HG02642 (cell line): ENCODE results near the gene JMJD4.
"Not testable (repeated sequence)": the region's sequence is repeated elsewhere in the genome, so short reads cannot be mapped to it uniquely, and the experiment has no call there.

Experiments
- ATAC-seq: cut with Tn5 transposase; IDR thresholded peaks from one replicate; pipeline ENCODE4 v1.9.1; 2021; ENCODE audit warnings: mild to moderate bottlenecking; ENCODE audit not compliant: unreplicated experiment, poor library complexity

The JMJD4 gene

GRCh38 chr1:227733751-227734545, 1.2 kb downstream of the JMJD4 start:
- no peak for ATAC-seq

- no peak for ATAC-seq
Measured at GRCh38 chr1:227733309-227733705, 1.8 kb downstream of the JMJD4 start.

- no peak for ATAC-seq
Measured at GRCh38 chr1:227732586-227733308, 2.4 kb downstream of the JMJD4 start.

DNA sequence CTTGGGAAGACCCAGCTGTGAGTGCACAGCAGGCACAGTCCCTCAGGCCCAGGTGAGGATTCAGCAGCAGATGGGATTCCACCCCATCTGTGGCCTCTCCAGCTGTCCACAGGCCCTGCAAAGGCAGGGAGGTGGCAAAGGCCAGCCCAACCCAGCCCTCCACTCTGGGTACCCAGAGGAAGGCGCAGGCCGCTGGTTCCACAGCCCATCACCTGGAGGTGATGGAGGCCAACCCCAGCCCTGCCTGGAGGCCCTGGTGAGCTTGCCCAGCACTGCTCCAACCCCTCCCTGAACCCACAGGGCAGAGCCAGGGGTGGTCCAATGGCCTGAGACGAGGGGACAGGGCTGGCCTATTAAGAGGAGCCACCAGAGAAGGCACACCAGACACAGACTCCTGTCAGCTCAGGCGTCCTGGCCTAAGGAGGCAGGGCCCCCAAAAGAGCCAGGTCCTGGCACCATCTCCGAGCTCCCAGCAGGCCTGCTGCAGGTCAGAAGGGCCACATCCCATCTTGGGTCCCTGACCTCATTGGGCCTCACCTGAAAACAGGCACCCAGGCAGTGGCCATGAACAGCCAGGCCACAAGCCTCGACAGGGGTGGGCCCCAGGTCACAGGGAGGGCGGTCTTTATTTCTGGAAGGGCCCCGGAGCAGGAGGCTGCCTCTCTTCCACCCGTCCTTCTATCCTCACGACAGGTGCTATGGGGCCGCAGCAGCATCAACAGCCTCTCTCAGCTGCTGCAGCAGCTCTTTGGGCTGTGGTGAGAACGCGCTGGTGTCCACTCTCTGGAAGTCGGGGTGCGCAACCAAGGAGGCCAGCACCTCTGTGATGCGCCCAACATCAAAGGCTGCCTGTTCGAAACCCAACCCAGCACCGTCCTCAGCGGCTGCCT, 3.2 kb downstream of the JMJD4 start:
- ATAC-seq: no peak

GRCh38 chr1:227731241-227731677, 3.8 kb downstream of the JMJD4 start:
- ATAC-seq: no peak

GRCh38 chr1:227730630-227731151, 4.4 kb downstream of the JMJD4 start:
- no peak for ATAC-seq

- ATAC-seq: no peak
Measured at GRCh38 chr1:227729881-227730629, 5.0 kb downstream of the JMJD4 start.

DNA sequence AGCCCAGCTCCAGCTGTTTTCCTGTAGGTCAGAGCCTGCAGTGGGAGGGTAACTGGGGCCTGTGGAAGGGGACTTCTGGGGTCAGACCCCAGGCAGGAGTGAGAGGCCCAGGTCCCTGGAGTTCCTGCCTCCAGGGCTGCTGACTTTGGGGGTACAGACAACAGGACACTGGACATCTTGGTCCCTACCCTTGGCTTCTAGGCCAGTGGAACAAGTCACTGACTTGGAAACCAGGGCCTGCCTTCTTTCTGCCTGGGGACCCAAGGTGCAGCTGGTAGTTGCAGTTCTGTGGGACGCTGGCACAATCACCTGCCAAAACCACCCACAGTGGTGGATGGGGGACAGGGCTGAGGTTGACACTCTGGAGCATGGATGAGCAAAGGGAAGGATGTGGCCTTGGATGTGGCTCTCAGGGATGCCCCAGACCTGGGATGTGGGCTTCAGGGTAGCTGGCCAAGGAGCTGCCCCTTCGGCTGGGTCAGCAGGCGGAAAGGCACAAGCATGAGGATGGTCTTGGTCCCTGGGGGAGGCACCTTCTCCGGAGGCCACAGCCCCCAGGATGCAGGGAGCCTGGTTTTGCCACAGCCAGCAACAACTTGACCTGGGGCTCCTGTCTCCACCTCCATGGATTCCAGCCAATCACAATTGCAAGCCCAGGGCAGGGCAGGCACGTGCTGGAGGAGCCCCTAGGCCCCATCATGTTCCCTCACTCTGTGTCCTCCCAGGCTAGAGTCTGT, 5.8 kb downstream of the JMJD4 start:
- ATAC-seq: peak; percentile 1

DNA sequence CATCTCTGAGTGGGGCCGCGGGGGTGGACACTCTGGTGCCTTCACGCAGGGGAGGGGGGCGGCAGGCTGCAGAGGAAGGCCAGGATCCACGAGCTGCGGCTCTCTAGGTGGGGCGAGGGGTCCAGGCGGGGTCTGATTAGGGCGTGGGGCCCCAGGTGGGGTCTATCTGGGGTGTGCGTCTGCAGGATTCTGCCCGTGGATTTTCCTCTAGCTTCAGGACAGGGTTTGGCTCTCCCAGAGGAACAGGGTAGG, 6.3 kb downstream of the JMJD4 start:
- peak; percentile 2 for ATAC-seq

DNA sequence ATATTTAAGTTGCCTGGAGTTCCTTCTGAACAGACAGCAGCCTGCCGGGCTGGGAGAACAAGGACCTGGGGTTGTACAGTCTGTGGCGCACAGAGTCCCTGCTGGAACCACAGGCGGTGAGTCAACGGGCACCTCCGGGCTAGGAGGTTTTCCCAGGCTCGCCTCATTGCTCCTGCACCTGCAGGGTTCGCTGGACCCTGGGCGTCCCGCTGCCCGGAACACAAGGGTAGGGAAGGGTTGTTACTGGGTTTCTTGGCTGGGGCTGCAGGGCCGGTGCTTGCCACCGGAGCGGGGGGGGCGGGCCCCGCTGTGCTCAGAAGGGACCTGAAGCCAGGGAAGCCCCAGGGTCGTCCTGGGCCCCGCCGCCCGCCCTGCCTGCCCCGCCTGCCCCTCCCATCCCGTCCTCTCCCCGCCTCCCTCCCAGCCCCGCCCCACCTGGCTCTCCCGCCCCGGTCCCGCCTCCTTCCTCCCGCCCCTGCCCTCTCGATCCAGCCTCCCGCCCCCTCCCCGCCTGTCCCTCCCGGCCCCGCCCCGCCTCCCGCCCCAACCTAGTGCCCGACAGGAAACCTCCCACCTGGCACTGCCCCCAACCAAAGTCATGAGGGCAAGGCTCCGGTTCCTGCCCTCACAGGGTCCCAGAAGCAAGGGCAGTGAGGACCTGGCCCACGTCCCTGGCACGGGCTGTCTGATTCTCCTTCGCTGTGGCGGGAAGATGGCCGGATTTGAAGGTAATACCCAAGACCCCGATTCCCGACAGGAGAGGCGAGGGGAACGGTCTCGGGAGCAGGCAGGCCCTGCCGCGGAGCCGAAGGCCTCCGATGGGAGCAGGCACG, 6.8 kb downstream of the JMJD4 start:
- ATAC-seq: peak; percentile 35

DNA sequence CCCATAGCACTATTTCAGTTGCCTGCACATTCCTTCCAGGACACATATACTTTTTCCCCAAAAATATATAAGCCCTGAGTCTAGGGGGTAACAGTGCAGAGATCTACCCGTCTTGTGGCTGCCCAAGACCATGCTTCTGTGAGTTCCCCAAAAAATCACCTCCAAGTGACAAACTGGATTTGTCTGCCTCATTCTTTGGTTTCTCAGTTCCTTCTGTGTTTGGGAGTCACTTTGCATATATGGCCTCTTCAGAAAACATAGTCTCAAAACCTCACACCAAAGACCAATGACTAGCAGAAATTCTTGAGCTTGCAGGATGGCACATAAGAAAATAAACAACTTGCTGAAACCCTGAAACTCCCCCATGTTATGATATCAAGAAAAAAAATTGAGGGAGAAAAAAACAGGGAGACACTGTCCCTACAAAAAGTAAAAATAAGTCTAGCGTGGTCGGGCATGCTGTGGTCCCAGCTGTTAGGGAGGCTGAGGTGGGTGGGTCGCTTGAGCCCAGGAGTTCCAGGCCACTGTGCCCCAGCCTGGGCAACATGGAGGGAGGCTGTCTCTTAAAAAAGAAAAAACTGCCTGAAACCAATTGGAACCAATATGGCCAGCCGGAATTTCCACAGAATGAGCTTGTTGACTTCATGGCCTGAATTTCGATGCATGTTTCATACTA, 8.0 kb downstream of the JMJD4 start:
- no peak for ATAC-seq

GRCh38 chr1:227726318-227726717, 8.8 kb downstream of the JMJD4 start:
- ATAC-seq: no peak

DNA sequence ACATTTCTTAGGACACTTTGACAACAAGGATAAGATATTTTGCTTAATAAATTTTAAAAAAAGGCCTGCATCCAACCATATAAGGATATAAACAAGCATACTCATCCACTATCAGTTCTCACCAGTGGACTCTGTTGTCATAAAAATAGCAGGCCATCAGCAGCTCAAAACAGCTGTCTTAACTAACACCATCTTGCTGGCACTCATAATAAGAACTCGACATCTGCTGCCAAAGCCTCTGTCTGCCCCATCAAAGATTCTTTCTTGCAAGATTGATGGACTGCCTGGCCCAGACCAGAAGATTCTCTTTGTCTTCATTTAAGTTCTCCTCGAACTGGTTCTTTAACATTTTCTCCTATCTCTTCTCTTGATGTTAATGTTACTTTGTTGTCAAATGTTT, 10.1 kb downstream of the JMJD4 start:
- ATAC-seq: no peak

DNA sequence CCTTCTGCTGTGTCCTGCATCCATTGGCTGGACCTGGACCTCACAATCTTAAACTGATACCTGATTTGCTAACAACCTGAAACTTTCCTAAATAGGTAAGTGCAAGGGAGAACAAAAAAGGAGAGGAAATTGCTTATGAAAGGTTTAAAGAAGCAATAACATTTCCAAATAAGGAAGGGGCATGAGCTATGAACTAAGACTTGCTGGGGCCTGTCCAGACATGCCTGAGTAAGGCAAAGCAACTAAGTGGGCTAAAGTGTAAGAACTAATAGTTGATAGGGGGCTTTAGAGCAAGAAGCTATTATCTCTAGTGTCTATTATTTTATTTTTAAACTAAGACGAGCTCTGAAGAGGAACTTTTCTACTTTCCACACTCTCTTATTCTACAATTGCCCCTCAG, 11.6 kb downstream of the JMJD4 start:
- ATAC-seq: no peak

GRCh38 chr1:227718932-227719331, 16.2 kb downstream of the JMJD4 start:
- ATAC-seq: no peak

DNA sequence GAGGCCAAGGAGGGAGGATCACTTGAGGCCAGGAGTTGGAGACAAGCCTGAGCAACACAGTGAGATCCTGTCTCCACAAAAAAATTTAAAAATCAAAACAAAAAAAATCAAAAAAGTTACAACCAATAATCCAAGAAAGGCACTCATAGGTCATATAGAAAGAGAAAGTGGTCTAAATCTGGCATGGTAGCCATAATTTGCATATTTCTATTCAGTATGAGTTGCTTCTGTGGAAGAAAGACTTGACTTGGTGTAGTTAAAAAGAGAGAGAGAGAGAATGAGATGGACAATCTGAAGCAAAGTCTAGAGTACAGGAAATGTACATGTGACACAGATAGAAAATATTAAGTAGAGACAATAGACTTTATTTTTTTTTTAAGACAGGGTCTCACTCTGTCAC, 22.5 kb downstream of the JMJD4 start:
- no peak for ATAC-seq

GRCh38 chr1:227710474-227710873, 24.6 kb downstream of the JMJD4 start:
- not testable (repeated sequence) for ATAC-seq

GRCh38 chr1:227709451-227709850, 25.7 kb downstream of the JMJD4 start:
- no peak for ATAC-seq
